Ovary (tissue), 3 donors: ENCODE results near the gene SNX24.

ENCODE experiments used
- CTCF ChIP-seq, 3 donors: fragments of 450-650 bp in 2 of 3; fragments of 200-600 bp in 1 of 3; IDR thresholded peaks; one replicate each; pipeline versions ENCODE4 v1.5.1 to v1.8.0; 2016 to 2022; ENCODE audit warnings: antibody characterized with exemption in 3 of 3, mild to moderate bottlenecking in 1 of 3
- EP300 ChIP-seq: sonication (generic); formaldehyde crosslinking; IDR thresholded peaks from one replicate; pipeline ENCODE4 v1.6.1; 2017; ENCODE audit warnings: antibody characterized with exemption
- POLR2A ChIP-seq: fragments of 450-650 bp; IDR thresholded peaks from one replicate; pipeline ENCODE4 v1.6.1; 2017; ENCODE audit warnings: antibody characterized with exemption, mild to moderate bottlenecking, moderate library complexity
- donor health status: DM: no; HTN: no; CAD: no.

- TF ChIP-seq CTCF (IDR thresholded peaks at IDR 0.05) (no peak), EP300 (no peak), POLR2A (no peak)
These were observed 30.1 kb upstream of the SNX24 start for GRCh38 chr5:122815218-122815767.
